Endothelial cell of umbilical vein (primary cell): Measurements from ENCODE around the gene SMIM21.

Experiments used
- EZH2 ChIP-seq: IDR thresholded peaks from 2 replicates; pipeline ENCODE4 v1.6.1; 2012; ENCODE audit warnings: borderline replicate concordance, low read depth, mild to moderate bottlenecking, moderate library complexity, low read length, inconsistent platforms; ENCODE audit not compliant: severe bottlenecking
- FOS ChIP-seq: IDR thresholded peaks from 2 replicates; pipeline ENCODE4 v1.6.1; 2011; ENCODE audit warnings: mild to moderate bottlenecking, low read length, moderate library complexity, borderline replicate concordance; ENCODE audit not compliant: insufficient read depth
- GATA2 ChIP-seq: IDR thresholded peaks from 2 replicates; pipeline ENCODE4 v1.7.0; 2011; ENCODE audit warnings: low read depth, mild to moderate bottlenecking, moderate library complexity, mixed read lengths, low read length; ENCODE audit not compliant: insufficient read length, insufficient read depth
- JUN ChIP-seq: IDR thresholded peaks from 2 replicates; pipeline ENCODE4 v1.6.1; 2011; ENCODE audit warnings: borderline replicate concordance, low read depth; ENCODE audit not compliant: insufficient read length, insufficient read depth
- MYC ChIP-seq: IDR thresholded peaks from one replicate; pipeline ENCODE4 v1.6.1; 2011; ENCODE audit warnings: mild to moderate bottlenecking, low read depth, low read length
- POLR2A ChIP-seq: IDR thresholded peaks from 2 replicates; pipeline ENCODE4 v1.6.1; 2012; ENCODE audit warnings: low read depth, mild to moderate bottlenecking, control low read depth, low read length
- POLR2AphosphoS5 ChIP-seq: IDR thresholded peaks from 2 replicates; pipeline ENCODE4 v1.6.1; 2012; ENCODE audit warnings: low read depth, mild to moderate bottlenecking, control low read depth, low read length, moderate library complexity; ENCODE audit not compliant: insufficient read depth
- TF ChIP-seq, protein P1 (sequence below), 2 donors: IDR thresholded peaks; 1 replicate in 1 of 2; 2 replicates in 1 of 2; pipeline ENCODE4 v1.5.1; 2011; ENCODE audit warnings: low read length in 2 of 2, mild to moderate bottlenecking in 2 of 2, moderate library complexity in 2 of 2, control low read depth in 1 of 2, inconsistent platforms in 1 of 2, low read depth in 1 of 2; ENCODE audit not compliant: insufficient read depth in 1 of 2; ENCODE audit errors: extremely low read depth in 1 of 2
- TF ChIP-seq, protein P2 (sequence below): IDR thresholded peaks from 2 replicates; pipeline ENCODE4 v1.6.1; 2011; ENCODE audit not compliant: insufficient read depth, insufficient read length

DNA sequence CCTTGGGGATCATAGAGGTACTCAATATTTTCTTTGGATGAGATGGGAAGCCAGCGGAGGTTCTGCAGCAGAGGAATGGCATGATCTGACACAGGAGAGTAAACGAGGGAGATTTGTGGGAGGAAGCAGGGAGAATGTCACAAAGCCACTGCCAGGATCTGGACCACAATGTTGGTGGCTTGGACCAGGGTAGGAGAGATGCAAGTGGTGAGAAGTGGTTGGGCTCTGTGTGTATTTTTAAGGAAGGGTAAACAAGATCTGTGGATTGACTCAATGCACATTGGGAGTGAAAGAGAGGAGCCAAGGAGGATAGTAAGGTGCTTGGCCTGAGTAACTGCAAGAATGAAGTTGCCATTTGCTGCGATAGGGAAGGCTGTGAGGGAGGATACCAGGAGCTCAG, 10.5 kb upstream of the SMIM21 start:
- TF ChIP-seq POLR2A, result no peak
- no peak for TF ChIP-seq EZH2
- TF ChIP-seq, protein P1, sequence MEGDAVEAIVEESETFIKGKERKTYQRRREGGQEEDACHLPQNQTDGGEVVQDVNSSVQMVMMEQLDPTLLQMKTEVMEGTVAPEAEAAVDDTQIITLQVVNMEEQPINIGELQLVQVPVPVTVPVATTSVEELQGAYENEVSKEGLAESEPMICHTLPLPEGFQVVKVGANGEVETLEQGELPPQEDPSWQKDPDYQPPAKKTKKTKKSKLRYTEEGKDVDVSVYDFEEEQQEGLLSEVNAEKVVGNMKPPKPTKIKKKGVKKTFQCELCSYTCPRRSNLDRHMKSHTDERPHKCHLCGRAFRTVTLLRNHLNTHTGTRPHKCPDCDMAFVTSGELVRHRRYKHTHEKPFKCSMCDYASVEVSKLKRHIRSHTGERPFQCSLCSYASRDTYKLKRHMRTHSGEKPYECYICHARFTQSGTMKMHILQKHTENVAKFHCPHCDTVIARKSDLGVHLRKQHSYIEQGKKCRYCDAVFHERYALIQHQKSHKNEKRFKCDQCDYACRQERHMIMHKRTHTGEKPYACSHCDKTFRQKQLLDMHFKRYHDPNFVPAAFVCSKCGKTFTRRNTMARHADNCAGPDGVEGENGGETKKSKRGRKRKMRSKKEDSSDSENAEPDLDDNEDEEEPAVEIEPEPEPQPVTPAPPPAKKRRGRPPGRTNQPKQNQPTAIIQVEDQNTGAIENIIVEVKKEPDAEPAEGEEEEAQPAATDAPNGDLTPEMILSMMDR (IDR thresholded peaks at IDR 0.05; ENCODE audit: extremely low read depth in 1 of 2, insufficient read depth in 1 of 2, low read depth in 1 of 2, low read length in 2 of 2), result no peak
- no peak for TF ChIP-seq FOS
- no peak for TF ChIP-seq POLR2AphosphoS5
- TF ChIP-seq, protein P2, sequence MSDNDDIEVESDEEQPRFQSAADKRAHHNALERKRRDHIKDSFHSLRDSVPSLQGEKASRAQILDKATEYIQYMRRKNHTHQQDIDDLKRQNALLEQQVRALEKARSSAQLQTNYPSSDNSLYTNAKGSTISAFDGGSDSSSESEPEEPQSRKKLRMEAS, result no peak
- TF ChIP-seq MYC, result no peak
- no peak for TF ChIP-seq JUN
- TF ChIP-seq GATA2, result no peak
